GM12891 (cell line): ENCODE data around the gene LYRM4.

Experiments
- DNase-seq: peaks from one replicate; pipeline ENCODE4 v3.0.0; 2011; ENCODE audit warnings: low spot score; ENCODE audit not compliant: insufficient read length
- FAIRE-seq: peaks from 2 replicates; lab custom pipeline; 2011; peaks lifted over from hg19 to GRCh38; lab: Jason Lieb, UNC
- PAX5 ChIP-seq: IDR thresholded peaks from 2 replicates; pipeline ENCODE4 v1.6.1; 2011; ENCODE audit warnings: low read length, moderate library complexity, mild to moderate bottlenecking; ENCODE audit not compliant: insufficient read depth, severe bottlenecking
- POLR2A ChIP-seq: IDR thresholded peaks from 2 replicates; pipeline ENCODE4 v1.6.1; 2011; ENCODE audit warnings: low read depth, low read length, control low read depth
- POLR2AphosphoS5 ChIP-seq: IDR thresholded peaks from 2 replicates; pipeline ENCODE4 v1.6.1; 2011; ENCODE audit warnings: low read depth, low read length, control low read depth
- POU2F2 ChIP-seq: IDR thresholded peaks from 2 replicates; pipeline ENCODE4 v1.6.1; 2011; ENCODE audit warnings: low read depth, mild to moderate bottlenecking, control low read depth, low read length, moderate library complexity
- SPI1 ChIP-seq: IDR thresholded peaks from 2 replicates; pipeline ENCODE4 v1.6.1; 2011; ENCODE audit warnings: low read depth, low read length, control low read depth
- TAF1 ChIP-seq: IDR thresholded peaks from 2 replicates; pipeline ENCODE4 v1.6.1; 2011; ENCODE audit warnings: low read depth, low read length, control low read depth

The LYRM4 gene

DNA sequence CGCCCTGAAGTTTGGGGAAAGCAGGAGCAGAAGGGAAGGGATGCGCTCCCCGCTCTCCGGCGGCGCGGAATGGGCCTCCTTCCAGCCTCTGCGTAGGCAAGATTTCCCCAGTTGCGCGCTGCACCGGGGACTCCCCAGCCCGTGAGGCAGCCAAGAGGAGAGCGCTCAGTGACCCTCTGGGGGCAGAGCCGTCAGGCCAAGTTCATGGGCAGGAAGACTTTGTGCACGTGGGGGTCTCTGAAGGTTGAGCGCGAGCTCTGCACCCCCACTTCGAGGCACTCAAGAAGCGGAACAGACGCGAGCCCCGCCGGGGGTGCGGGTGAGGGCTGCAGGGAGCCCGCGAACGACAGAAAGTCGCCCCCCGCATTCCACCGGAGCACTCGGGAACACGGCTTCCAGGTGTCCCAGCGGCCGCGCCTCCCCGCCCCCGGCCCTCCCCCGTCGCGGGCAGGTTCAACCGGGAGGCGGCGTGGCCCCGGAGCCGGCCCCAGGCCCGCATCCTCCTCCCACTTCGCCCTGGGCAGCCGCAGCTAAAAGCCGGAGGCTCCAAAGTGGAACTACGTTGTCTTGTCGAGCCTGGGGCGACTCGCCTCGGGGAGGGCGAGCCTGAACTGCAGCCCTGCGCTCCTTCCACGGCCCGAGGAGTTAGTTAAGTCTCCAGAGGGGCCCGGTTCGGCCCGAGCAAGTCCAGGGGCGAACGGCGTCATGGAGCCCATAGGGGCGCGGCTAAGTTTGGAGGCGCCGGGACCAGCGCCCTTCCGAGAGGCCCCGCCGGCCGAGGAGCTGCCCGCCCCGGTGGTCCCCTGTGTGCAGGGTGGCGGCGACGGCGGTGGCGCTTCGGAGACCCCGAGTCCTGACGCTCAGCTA, 175.7 kb downstream of the LYRM4 start, which contains the start of gene PPP1R3G:
TSS of gene PPP1R3G (plus strand) at position 561 of the 867 bp plus-strand sequence. CDS start at position 706, 145 bp downstream.
- TF ChIP-seq POU2F2 (no peak), PAX5 (no peak), TAF1 (no peak), SPI1 (no peak), POLR2A (no peak), POLR2AphosphoS5 (no peak)
- DNase-seq (peak; percentile 52), FAIRE-seq (peak; percentile 9)

DNA sequence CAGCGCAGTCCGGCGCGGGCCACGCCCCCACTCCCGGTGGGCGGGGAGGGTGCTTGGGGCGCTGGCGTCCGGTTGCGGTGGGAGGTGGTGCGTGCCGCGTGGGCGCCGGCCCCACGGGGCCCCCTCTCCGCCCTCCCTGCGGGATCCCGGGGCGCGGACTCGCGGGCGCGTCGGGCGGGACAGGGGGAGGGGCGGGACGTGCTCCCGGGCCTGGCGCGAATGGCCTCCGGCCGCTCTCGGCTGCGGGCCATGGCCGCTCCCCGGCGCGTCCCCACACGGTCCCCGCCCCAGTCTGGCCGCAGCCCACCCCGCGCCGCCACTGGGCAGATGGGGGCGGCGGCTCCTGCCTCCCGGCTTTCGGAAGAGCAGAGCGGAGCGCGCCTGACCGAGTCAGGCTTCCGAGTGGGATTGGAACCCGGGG, 176.4 kb downstream of the LYRM4 start:
- TF ChIP-seq SPI1 = no peak
- DNase-seq (no peak), FAIRE-seq (peak; percentile 31)

DNA sequence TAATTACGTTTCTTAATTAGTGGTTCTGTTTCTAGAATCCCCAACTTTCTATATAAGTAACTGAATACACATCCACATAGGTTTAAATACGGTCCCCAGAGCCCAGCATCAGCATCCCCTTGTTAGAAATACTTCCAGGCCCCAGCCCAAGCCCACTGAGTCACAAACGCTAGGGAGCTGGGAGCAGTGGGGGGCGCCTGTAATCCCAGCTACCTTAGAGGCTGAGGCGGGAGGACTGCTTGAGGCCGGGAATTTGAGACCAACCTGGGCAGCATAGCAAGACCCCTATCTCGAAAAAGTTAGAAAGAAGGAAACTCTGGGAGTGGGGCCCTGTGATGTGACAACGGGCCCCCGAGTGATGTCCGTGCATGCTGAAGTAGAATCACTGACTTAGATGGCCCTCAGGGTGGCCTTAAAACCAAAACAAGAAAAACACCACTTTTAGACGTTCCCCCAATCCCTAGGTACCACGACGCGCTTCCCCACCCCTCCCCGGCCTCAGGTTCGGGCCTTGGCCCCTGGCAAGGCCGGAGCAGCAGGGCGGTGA, 176.9 kb downstream of the LYRM4 start:
- FAIRE-seq = no peak
- no peak for TF ChIP-seq TAF1
- TF ChIP-seq PAX5 = no peak
- no peak for TF ChIP-seq POLR2AphosphoS5
- no peak for DNase-seq

DNA sequence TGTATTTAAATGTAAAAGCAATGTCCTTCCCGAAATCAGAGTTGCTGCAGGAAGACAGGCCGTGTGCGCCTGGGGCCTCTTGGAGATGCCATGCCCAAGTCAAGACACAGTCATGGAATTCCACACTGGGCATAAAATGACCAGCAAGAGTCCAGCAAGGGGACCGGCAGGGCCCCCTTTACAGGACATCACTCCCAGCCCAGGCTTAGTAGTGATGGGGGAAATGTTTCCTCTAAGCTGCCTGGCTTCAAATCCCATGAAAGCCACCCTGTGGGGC, 177.5 kb downstream of the LYRM4 start:
- DNase-seq = no peak
- FAIRE-seq = no peak
- no peak for TF ChIP-seq POLR2AphosphoS5
- no peak for TF ChIP-seq SPI1
- TF ChIP-seq PAX5 = no peak
- TF ChIP-seq TAF1 = no peak
- no peak for TF ChIP-seq POU2F2
- TF ChIP-seq POLR2A = no peak

DNA sequence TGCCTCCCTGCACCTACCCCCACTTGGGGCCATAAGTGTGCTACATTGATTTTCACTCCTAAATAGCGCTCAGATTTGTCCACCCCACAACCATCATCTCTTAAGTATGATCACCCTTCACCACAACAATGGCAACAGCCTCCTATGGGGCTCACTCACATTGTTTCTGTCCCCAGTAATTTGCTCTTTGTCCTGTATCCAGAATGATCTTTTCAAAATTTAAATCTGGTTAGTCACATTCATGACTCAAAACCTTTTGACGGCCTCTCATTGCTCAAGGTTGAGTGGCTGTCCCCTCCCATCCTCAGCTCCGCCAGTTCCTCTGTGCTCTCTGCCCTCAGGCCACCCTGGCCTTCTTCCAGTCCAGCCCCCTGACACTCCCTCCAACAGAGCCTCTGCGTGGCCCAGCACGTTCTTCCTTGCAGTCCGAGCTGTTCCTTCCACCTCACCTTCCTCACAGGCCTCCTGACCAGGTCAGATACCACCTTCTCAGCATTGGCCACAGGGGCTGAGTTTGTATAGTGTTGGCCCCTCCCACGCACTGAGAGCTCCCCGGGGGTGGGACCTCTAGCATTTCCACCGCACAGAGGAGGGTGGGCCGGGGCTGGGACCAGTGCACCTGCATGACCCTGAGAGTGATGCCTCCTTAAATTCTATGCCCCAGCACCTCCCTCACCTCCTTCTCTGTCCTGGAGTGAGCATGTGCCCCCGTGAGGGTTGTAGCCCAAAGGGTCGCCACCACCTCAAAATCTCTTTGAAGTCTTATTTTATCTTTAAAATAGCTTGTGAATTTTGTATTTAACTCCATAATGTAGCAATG, 178.1 kb downstream of the LYRM4 start:
- FAIRE-seq (no peak), DNase-seq (no peak)
- no peak for TF ChIP-seq POU2F2
- TF ChIP-seq PAX5 = no peak
- TF ChIP-seq SPI1 = no peak
- no peak for TF ChIP-seq POLR2A
- no peak for TF ChIP-seq POLR2AphosphoS5
- no peak for TF ChIP-seq TAF1

DNA sequence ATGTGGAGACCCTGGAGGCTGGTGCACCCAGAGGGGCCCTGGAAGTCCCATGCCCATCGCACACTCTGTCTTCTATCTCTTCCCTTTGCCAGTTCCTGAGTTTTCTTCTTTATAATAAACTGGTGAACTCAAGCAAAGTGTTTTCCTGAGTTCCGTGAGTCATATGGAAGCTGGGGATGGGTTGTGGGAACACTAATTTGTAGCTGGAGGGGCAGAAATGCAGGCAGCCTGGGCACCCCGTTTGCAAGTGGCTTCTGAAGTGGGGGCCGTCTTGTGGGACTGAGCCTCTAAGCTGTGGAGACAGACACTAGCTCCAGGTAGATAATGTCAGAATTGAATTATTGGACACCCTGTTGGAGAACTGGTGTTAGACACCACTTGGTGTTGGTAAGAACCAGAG, 178.8 kb downstream of the LYRM4 start:
- no peak for DNase-seq
- FAIRE-seq = no peak

DNA sequence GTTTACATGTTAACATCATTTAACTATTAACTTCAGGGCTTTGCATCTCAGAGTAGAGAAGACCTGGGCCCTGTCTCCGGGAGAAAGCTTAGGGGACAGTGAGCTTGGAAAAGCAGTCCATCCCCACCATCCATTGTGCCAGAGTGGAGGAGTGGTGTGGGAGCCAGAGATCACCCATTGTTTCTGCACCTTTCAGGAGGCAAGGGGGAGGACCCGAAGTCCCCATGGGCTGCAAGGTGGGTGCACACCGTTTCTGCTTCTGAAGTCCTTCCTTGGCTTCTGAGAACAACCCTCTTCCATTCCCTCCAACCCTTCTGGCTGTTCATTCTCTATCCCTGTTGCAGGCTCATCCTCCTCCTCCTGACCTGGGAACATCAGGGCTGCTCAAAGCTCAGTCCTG, 179.6 kb downstream of the LYRM4 start:
- FAIRE-seq = no peak
- TF ChIP-seq PAX5 (no peak), SPI1 (no peak), POLR2AphosphoS5 (no peak), TAF1 (no peak), POU2F2 (no peak), POLR2A (no peak)
- no peak for DNase-seq

More for the DNA sequence above, 178.8 kb downstream of the LYRM4 start:
- no peak for TF ChIP-seq TAF1
- TF ChIP-seq POLR2AphosphoS5 = no peak
- TF ChIP-seq POLR2A = no peak
- no peak for TF ChIP-seq PAX5
- no peak for TF ChIP-seq SPI1

DNA sequence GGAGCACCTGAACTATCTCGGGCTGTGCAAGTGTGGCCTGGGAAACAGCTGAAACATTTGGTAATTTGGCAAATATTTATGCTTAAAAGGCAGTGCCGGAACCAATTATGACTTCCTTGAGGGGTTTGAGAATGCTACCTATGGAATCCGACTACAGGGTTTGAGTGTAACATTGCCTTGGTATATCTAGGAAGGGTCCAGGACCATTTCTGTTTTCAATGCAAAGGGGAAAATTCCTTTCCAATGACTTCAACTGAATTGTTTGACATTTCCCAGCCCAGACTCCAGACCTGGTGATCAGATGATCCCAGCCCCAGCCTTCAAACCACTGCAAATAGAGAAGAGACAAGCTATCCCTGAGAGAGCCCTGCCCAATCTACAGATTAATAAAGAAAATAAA, 180.2 kb downstream of the LYRM4 start:
- TF ChIP-seq POU2F2 (no peak), SPI1 (no peak), POLR2AphosphoS5 (no peak), PAX5 (no peak), TAF1 (no peak), POLR2A (no peak)
- DNase-seq = no peak
- no peak for FAIRE-seq

DNA sequence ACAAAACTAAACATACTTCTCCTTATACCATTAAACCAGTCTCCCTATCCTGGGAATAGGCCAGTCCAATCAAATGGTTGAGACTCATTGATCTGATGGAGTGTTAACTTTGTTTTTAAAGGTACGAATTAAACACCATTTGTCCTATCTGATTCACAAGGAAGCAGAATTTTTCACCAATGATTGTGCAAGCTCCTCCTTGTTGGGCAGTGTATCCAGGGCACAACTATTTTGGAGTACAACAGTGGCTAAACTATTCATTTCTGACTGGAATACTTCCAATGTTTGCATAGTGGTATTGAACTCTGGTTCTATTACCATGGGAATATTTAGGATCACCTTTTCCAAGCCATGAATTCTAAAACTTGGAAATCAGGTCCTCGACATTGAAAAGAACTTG, 181.1 kb downstream of the LYRM4 start:
- no peak for TF ChIP-seq POLR2AphosphoS5
- no peak for TF ChIP-seq SPI1
- no peak for TF ChIP-seq POU2F2
- no peak for TF ChIP-seq TAF1
- no peak for TF ChIP-seq PAX5
- no peak for TF ChIP-seq POLR2A
- DNase-seq = no peak
- FAIRE-seq = no peak
